GM04503 (cell line): ENCODE measurements around the gene OTOS.

ENCODE experiments used
- DNase-seq: peaks from one replicate; pipeline ENCODE4 v3.0.0-alpha.2; 2012; ENCODE audit warnings: low read depth

The OTOS gene

DNA sequence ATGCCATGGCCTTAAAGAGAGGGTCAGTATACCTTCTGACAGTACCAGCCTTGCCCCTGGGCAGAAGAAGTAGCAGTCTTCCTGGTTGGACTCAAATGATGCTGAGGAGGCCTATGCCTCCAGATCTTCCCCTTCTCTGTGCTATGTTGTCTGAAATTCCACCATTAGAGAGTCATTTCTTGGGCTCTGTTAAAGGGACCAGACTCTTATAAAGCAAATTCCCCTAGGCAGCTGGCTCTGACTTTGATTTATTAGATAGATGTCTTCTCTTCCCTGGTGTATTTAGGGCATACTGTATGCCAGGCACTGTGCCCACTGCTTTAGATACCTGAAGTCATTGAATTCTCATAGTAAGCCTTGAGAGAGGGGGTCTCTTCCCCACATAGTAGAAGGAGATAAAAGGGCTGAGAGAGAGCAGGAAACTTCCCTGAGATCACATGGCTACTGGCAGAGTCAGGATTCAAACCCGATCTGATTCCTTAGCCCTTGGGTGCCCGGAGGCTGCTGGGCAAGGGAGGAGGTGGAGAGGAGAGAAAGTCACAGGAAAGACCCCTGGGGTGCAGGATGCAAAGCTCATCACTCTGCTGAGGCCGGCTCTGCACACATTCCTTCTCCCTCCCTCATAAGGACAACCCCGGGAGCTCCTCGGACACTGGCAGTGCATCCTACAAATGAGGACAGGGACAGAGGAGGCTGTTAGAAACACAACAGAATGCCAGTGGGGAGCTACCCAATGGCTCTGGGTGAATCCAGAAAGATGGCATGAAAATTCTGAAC, 27.4 kb downstream of the OTOS start:
- DNase-seq, result no peak

DNA sequence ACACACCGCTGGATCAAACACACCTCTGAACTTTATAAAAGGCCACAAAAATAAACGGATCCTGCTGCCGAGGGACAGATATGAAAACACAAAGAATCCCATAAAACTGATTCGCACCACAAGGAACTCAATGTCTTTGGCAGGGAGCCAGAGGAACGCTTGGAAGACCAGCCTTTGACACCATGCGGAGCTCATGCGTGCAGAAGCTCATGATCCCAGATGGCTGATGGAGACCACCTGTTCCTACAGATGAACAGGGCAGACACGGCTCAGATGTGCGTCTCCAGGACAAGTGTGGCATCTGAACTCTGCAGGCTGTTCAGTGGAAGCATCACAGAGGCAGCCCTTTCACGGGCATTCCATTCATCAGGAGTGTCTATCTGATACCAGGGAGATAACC, 29.2 kb downstream of the OTOS start:
- DNase-seq, result no peak

DNA sequence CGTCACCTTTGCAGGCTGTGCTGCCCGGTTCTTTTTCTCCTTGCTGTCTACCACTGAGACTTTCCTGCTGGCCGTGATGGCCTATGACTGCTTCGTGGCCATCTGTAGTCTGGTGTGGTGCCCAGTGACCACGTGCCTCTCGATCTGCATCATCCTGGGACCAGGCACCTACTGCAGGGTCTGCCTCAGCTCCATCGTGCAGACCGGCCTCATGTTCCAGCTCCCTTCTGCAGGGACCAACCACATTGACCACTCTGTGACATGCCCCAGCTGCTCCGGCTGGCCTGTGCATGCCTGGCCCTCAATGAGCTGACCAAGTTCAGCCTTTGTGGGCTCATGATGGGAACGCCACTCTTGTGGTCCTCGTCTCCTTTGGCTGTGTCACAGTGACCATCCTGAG, 31.1 kb downstream of the OTOS start:
- no peak for DNase-seq

DNA sequence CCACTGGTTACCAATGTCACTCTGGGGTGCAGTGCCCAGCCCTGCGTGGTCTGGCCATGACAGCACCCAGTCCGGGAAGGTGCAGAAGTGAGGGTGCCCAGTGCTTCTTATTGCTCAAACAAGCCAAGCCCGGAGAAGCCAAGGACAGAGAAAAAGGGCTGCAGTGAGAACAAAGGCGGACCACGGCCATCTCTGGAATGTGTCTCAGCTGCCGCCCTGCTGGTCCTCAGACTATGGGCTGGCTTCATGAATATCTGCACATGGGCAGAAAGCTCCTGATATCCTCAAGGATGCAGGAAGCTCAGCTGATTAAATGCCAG, 33.0 kb downstream of the OTOS start:
- DNase-seq, result no peak

DNA sequence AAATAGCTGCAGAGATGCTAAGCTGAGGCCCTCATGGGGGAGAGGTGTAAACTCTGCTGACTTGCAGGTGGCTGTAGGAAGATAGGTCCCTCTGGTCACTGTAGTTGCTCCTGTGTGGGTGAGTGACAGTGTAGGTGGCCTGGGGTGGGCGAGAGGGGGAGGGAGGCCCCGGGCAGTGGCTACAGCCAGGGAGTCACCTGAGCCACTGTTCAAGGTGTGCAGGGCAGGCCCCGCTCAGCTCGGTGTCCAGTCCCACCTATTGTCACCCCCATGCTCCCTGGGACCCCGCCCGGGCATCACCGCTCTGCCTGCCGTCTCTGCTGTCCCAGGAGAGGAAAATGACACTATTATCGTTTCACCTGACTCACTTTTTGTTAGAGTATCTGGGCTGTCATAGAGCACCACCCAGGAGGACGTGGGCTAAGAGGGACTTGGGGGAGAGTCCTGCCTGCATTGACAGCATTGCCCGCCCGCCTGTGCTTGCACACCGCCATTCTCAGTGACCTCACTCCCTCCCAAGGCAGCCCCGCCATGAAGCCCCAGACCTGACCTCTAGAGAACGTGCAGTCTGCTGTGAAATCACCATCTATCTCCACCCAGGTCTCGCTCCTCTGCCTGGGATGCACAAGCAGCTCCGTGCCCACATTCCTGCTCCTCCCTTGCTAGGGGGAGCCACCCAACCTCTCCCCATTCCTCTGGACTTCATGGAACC, 33.5 kb downstream of the OTOS start:
- no peak for DNase-seq

DNA sequence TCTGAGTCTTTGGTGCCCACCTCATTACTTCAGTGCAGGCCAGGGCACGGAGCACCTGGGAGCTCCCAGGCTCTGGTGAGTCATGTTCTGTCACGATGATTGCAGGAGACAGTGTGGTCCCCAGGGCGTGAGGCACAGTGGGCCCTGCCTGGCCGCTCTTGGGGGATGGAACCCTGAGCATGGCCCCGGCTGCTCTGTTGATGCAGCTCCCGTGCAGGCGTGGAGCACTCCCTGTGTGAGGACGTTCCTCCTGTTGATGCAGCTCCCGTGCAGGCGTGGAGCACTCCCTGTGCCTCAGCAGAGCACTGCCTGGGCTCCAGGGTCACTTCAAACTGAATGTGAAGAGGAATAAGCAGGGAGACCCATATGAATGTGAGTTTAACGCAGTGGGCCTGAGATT, 34.5 kb downstream of the OTOS start:
- DNase-seq, result no peak

DNA sequence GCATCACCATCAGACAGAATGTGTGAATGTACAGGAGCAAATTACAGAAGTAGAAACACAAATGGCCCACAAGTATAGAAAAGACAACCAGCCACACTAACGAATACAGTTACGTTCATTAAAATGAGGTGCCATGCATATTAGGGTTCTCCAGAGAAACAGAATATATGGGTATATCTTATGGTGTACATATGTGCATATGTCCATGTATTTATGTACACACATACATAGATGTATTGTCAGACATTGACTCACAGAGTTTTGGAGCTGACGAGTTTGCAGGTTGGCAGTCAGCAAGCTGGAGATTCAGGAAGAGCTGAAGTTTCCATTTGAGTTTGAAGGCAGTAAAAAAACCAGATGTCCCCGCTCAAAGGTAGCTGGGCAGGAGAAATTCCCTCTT, 37.3 kb downstream of the OTOS start:
- no peak for DNase-seq

DNA sequence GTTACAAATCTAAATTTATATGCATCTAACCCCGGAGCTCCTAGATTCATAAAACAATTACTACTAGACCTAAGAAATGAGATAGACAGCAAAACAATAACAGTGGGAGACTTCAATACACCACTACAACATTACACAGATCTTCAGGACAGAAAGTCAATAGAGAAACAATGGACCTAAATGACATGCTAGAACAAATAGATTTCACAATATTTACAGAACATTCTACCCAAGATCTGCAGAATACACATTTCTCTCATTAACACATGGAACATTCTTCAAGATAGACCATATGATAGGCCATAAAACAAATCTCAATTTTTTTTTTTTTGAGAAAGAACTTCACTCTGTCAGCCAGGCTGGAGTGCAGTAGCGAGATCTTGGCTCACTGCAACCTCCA, 42.1 kb downstream of the OTOS start:
- DNase-seq, result no peak

DNA sequence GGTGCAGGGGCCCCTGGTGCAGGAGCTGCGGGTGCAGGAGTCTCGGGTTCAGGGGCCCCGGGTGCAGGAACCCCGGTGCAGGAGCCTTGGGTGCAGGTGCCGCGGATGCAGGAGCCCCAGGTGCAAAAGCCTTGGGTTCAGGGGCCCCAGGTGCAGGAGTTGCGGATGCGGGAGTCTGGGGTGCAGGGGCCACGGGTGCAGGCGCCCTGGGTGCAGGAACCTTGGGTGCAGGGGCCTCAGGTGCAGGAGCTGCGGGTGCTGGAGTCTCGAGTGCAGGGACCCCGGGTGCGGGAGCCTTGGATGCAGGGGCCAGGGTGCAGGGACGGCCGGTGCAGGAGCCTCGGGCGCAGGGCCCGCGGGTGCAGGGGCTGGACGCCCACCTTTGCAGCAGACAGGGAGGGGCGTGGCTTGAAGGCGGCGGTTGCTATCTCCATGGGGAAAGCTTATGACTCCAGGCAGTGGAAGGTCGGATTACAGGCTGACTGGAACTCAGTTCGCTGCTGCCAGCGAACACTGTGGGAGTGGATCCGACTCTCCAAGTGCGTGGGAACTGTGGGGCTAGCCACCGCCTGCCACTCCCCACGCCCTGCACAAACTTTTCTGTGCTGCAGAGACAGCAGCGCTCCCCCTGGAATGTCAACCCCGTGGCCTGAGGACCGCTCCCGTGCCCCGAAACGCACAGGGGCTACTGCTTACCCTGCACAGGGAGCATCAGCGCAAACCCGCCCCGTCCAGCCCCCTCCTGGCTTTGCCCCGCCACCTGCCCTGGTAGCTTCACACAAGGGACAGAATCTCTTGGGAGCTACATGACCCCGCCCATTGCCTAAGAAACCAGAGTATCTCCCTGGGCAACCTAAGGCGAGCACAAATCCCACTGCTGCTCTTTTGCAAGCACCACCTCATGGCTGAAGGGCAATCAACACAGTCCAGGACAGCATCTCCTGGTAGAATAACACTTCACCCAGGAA, 44.6 kb downstream of the OTOS start:
- DNase-seq, result no peak

DNA sequence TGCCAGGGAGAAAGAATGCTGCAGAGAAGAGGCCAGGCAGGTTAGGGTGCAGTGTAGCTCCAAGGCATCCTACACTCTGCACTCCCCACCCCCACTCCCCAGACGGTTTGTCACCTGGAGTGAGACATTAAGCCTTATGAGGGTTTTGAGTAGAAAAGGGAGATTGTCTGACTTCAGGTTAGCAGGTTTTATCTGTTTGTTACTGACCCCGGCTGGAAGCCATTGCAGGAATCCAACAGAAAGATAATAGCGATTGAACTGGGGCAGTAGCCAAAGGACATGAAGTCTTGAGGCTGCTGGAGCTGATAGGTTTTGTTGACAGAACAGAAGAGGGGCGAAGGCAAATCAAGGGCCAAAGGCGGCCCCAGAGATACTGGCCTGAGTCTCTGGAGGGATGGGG, 51.2 kb downstream of the OTOS start:
- DNase-seq, result no peak
